RWPE2 (cell line): ENCODE results near the gene C14orf132.
"Not testable (repeated sequence)": the region's sequence is repeated elsewhere in the genome, so short reads cannot be mapped to it uniquely, and the experiment has no call there.

ENCODE experiments used
- ATAC-seq: fragments of 200-7000 bp; cut with Tn5 transposase; 3 replicates; pipeline ENCODE4 v1.9.1; 2021; ENCODE audit warnings: low read depth
- DNase-seq: peaks from one replicate; pipeline ENCODE4 v3.0.0-alpha.2; 2020; ENCODE audit warnings: low spot score
- H3K27ac ChIP-seq: fragments of 450-650 bp; 2 replicates; pipeline ENCODE4 v1.5.1; 2017; ENCODE audit warnings: mild to moderate bottlenecking; ENCODE audit not compliant: poor library complexity, severe bottlenecking
- H3K27me3 ChIP-seq: fragments of 250-450 bp; sonication (Bioruptor Pico); 2 replicates; pipeline ENCODE4 v1.5.1; 2021; ENCODE audit warnings: mild to moderate bottlenecking, moderate library complexity; ENCODE audit not compliant: insufficient read depth, poor library complexity, severe bottlenecking
- H3K36me3 ChIP-seq: fragments of 250-450 bp; sonication (Bioruptor Pico); 2 replicates; pipeline ENCODE4 v1.5.1; 2020; ENCODE audit warnings: low read depth, mild to moderate bottlenecking, moderate library complexity
- H3K4me1 ChIP-seq: fragments of 250-450 bp; sonication (Bioruptor Pico); 2 replicates; pipeline ENCODE4 v1.5.1; 2021; ENCODE audit warnings: mild to moderate bottlenecking, moderate library complexity; ENCODE audit not compliant: insufficient read depth, poor library complexity, severe bottlenecking
- H3K4me3 ChIP-seq: fragments of 250-450 bp; sonication (Bioruptor Pico); 2 replicates; pipeline ENCODE4 v1.5.1; 2021; ENCODE audit warnings: mild to moderate bottlenecking, moderate library complexity; ENCODE audit not compliant: severe bottlenecking
- H3K9me3 ChIP-seq: fragments of 250-450 bp; sonication (Bioruptor Pico); 2 replicates; pipeline ENCODE4 v1.5.1; 2021; ENCODE audit warnings: mild to moderate bottlenecking, moderate library complexity; ENCODE audit not compliant: severe bottlenecking
- TF ChIP-seq, protein P1 (sequence below): fragments of 450-650 bp; IDR thresholded peaks from one replicate; pipeline ENCODE4 v1.5.1; 2017; ENCODE audit warnings: mild to moderate bottlenecking, moderate library complexity; ENCODE audit not compliant: poor library complexity, severe bottlenecking

Gene C14orf132

DNA sequence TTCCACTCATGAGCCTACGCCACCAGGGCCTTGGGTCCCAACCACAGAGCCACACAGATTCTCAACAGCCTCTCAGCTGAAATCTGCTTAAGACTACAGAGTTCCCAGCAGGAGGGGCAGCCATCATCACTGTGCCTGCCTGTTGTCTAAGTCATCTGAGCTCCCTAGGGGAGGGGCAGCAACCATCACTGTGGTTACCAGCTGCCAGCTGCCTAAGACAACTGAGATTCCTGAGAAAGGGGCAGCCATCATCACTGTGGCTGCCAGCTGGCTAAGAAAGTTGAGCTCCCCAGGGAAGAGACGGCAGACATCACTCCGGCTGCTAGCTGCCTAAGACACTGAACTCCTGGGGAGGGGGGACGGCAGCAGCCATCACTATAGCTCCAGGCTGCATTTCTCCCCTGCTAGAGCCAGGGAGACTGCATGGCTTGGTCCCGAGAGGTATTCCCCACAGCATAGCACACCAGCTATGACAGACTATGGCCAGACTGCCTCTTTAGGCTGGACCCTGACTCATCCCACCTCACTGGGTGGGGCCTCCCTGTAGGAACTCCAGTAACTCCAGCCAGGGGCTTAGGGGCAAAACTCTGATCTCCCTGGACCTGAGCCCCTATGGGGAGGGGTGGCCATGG is 37.2 kb upstream of the C14orf132 start:
- no peak; the same call in 2 of the 3 replicates for ATAC-seq
- no peaks in the 10 kb centered on the region for H3K9me3 ChIP-seq
- no peaks in the 10 kb centered on the region for H3K4me1 ChIP-seq
- peaks cover 47% of the 10 kb centered on the region for H3K27me3 ChIP-seq
- DNase-seq, result no peak
- H3K36me3 ChIP-seq, result no peaks in the 10 kb centered on the region
- TF ChIP-seq, protein P1, sequence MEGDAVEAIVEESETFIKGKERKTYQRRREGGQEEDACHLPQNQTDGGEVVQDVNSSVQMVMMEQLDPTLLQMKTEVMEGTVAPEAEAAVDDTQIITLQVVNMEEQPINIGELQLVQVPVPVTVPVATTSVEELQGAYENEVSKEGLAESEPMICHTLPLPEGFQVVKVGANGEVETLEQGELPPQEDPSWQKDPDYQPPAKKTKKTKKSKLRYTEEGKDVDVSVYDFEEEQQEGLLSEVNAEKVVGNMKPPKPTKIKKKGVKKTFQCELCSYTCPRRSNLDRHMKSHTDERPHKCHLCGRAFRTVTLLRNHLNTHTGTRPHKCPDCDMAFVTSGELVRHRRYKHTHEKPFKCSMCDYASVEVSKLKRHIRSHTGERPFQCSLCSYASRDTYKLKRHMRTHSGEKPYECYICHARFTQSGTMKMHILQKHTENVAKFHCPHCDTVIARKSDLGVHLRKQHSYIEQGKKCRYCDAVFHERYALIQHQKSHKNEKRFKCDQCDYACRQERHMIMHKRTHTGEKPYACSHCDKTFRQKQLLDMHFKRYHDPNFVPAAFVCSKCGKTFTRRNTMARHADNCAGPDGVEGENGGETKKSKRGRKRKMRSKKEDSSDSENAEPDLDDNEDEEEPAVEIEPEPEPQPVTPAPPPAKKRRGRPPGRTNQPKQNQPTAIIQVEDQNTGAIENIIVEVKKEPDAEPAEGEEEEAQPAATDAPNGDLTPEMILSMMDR, result no peak
- H3K27ac ChIP-seq, result no peak overlapping the region
- H3K4me3 ChIP-seq, result no peak overlapping the region

DNA sequence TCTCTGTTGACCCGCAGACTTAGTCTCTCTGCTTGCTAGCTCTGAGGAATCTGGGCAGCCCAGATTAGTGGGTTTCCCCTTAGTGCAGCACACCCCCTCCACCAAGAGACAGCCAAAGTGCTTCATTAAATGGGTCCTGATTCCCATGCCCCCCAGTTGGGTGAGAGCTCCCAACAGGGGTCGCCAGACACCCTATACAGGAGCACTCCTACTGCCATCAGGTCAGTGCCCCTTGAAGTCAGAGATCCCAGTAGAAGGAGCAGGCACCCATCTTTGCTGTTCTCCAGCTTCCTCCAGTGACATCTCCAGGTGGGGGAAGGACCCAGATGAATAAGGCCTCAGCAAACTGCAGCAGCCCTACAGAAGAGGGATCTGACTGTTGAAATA is 36.7 kb upstream of the C14orf132 start:
- no peak for DNase-seq
- TF ChIP-seq, protein P1, result no peak
- Histone ChIP-seq H3K4me1 (no peaks in the 10 kb centered on the region), H3K4me3 (no peak overlapping the region), H3K27me3 (peaks cover 45% of the 10 kb centered on the region), H3K36me3 (no peaks in the 10 kb centered on the region), H3K27ac (no peak overlapping the region), H3K9me3 (no peaks in the 10 kb centered on the region)
- ATAC-seq, result no peak

DNA sequence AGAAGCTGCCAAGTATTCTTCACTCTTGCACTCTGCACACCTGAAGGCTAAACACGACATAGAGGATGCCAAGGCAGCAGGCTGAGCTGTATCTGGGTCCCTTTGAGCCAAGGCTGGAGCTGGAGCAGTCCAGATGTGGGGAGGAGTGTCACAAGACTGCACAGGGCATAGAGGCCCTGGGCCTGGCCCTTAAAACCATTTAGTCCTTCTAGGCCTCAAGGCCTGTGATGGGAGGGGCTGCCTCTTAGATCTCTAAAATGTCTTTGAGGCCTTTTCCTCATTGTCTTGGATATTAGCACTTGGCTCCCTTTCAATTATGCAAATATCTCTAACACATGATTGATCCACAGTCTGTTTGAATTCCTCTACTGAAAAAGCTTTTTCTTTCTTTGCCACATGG is 28.0 kb upstream of the C14orf132 start:
- DNase-seq (no peak), ATAC-seq (no peak)
- H3K4me1 ChIP-seq, result no peaks in the 10 kb centered on the region
- H3K9me3 ChIP-seq, result peaks cover 5% of the 10 kb centered on the region
- H3K4me3 ChIP-seq, result no peak overlapping the region
- TF ChIP-seq, protein P1, result no peak
- no peaks in the 10 kb centered on the region for H3K36me3 ChIP-seq
- H3K27ac ChIP-seq, result no peak overlapping the region
- H3K27me3 ChIP-seq, result peaks cover 23% of the 10 kb centered on the region

DNA sequence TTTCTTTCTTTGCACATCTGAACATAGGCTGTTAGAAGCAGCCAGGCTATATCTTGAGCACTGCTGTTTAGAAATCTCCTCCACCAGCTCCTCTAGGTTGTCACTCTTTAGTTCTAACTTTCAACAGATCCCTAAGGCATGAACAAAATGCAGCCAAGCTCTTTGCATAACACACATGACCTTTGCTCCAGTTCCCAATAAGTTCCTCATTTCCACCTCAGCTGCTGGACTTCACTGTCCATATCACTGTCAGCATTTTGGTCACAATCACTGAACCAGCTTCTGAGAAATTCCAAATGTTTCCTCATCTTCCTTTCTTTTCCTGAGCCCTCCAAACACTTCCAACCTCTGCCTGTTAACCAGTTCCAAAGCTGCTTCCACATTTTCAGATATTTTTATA is 27.6 kb upstream of the C14orf132 start:
- ATAC-seq (no peak), DNase-seq (no peak)
- peaks cover 5% of the 10 kb centered on the region for H3K9me3 ChIP-seq
- H3K27ac ChIP-seq, result no peak overlapping the region
- peaks cover 27% of the 10 kb centered on the region for H3K27me3 ChIP-seq
- no peaks in the 10 kb centered on the region for H3K4me1 ChIP-seq
- H3K4me3 ChIP-seq, result no peak overlapping the region
- TF ChIP-seq, protein P1, result no peak
- H3K36me3 ChIP-seq, result no peaks in the 10 kb centered on the region

DNA sequence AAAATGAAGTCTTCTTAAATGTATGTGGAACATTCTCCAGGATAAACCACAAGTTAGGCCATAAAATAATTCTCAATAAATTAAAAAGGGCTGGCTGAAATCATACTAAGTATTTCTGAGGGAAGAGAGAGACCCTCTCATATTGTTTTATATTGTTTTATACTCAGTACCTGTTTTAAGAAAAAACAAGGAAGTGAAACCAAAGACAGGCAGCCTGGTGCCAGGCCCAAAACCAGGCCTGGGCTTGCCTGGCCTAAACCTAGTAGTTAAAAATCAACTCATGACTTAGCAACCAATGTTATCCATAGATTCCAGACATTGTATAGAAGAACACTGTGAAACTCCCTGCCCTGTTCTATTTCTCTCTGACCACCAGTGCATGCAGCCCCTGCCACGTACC is 26.4 kb upstream of the C14orf132 start:
- ATAC-seq, H3K27ac ChIP-seq, H3K4me3 ChIP-seq, H3K4me1 ChIP-seq, DNase-seq, H3K9me3 ChIP-seq, H3K36me3 ChIP-seq: not testable (repeated sequence)
- peaks cover 34% of the 10 kb centered on the region for H3K27me3 ChIP-seq
